Measurements from ENCODE around the gene GJC1.
"Not testable (repeated sequence)": the region's sequence is repeated elsewhere in the genome, so short reads cannot be mapped to it uniquely, and the experiment has no call there.

The GJC1 gene

DNA sequence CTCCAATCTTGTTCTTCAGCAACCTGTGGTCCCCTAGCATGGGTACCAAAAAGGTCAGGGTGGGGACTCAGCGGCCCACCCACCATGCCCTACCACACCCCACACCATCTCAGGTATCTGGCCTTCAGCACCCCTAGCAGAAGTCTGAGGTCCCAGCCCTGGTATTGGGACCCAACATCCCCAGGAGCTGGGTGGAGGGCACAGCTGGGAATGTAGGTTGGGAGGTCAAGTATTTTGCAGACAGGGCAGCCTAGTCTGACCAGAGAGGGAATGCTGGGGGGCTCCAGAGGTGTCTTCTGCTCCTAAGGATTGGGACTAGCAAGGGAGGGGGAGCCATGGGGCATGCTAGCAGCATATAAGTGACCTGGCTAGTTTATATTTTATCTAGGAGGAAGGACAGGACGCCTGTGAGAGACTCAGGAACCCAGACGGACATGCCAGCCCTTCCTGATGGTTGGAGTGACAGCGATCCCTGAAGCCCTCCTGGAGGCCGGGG, 72.1 kb downstream of the GJC1 start:
- no peak for DNase-seq

GRCh38 chr17:44757045-44757917, 72.8 kb downstream of the GJC1 start:
- DNase-seq = no peak

DNA sequence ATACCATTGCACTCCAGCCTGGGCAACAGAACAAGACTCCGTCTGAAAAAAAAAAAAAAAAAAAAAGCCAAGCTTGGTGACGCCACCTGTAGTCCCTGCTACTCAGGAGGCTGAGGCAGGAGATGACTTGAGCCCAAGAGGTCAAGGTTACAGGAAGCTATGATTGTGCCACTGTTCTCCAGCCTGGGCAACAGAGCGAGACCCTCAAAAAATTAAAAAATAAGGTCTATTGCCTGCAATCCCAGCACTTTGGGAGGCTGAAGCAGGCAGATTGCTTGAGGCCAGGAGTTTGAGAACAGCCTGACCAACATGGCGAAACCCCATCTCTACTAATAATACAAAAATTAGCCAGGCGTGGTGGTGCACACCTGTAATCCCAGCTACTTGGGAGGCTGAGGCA, 74.9 kb downstream of the GJC1 start:
- not testable (repeated sequence) for DNase-seq

DNA sequence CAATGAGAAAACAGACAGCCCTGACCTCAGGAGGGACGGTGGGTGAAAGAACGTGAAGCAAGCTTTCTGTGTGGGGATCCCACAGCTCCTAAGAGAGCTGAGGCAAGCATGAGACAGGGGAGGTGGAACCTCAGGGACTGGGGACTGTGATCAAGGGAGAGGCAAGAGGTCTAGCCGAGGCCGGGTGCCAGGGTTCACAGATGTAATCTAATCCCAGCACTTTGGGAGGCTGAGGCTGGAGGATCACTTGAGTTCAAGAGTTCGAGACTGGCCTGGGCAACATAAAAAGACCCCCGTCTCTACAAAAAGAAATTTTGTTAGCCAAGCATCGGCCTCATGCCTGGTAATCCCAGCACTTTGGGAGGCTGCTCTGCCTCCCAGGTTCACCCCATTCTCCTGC, 75.8 kb downstream of the GJC1 start:
- DNase-seq = no peak

- no peak for DNase-seq
Measured at GRCh38 chr17:44752953-44753861, 76.9 kb downstream of the GJC1 start.

GRCh38 chr17:44751806-44752205, 78.3 kb downstream of the GJC1 start:
- DNase-seq = no peak

DNA sequence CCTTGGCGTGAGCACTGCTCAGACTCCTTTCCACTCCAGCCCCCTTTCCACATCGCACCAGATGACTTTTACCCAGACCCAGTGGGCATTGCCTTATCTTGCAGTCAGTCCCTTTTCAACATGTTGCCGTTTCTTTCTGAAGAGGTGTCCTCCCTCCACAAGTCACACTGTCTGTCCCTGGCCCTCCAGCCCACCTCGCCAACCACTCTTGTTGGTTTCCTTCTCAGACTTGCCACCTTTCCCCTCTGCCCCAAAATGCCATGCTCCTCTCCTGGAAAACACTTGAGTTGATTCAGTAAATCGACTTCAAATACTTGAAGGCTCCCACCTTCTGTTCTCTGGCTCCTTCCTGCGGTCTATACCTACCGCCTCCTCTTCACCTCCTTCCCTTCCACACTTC, 78.8 kb downstream of the GJC1 start:
- no peak for DNase-seq

DNA sequence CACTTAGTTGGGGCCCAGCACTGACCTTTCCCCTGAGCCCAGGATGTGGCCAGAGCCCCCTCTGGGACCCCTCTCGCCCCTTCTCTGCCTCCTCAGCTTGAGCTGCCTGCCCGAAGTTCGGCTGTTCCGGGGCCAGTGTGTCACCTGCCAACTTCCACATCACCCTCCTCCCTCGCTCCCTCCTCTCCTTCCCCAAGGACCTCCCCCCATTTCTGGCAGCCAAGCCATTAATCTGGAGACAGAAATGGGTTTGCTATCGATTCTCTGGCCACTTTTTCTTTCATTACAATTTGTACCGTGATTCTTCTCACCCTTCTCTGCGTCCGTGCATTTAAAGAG, 80.1 kb downstream of the GJC1 start:
- DNase-seq = no peak

DNA sequence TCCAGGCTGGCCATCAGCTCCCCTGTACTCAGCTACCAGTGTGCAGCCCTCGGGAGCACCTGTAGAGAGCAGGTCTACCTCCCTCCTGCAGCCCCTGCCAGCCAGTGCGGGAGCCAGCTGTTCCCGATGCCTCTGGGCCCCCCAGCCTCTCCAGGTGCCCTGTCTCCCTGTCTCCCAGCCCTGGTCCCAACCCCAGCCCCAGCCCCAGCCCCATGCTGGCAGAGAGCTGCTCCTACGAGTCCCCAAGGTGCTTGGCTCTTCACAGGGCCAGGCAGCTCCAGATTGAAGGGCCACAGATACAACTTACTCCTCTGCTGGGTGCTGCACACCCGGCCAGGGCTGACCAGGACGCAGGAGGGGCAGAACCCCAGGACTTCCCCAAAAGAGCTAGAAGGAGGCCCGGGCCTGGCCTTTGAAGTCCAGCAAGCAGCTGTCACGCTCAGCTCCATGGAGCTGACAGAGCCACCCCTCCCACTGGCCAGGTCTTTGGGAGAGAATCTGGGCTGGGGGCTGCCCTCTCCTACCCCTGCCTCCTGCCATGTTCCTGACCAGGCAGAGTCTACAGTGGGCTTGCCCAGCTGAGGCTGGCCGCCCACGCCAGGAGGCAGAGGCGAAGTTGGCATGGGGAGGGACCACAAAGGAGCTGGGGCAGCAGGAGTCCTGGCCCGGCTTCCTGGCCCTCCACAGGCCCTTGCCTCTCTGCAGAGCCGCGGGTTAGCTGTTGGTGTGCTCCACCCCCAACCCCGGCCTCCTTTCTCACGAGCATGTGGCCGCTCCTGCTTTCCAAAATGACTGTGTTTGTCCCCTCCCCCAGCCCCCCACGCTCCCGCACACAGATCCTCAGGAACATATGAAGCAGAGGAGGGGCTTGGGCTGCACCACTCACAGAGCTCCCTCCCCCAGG, 80.8 kb downstream of the GJC1 start:
- no peak for DNase-seq
